SKM-1 treated with dmso at 0.1 percent for 144 hours (cell line): Measurements from ENCODE around the gene TMEM87A.
A peak's percentile ranks its signal among the peaks of the same experiment; 100 is the strongest.
"Not testable (repeated sequence)": the region's sequence is repeated elsewhere in the genome, so short reads cannot be mapped to it uniquely, and the experiment has no call there.

Experiments used
- DNase-seq: peaks from one replicate; lab custom pipeline; 2025; ENCODE audit not compliant: unreplicated experiment; lab: John Stamatoyannopoulos, UW

Gene TMEM87A

GRCh38 chr15:42272939-42273899 is at the start of gene TMEM87A, which contains the start of gene GANC:
Gene TMEM87A (minus strand): TSS chr15:42273433. CDS start chr15:42273398, 35 bp downstream.
Gene GANC (plus strand): TSS chr15:42273201. CDS start chr15:42274482, 1,281 bp downstream.
- peak; percentile 97 for DNase-seq

- no peak for DNase-seq
These were observed 46.0 kb upstream of the TMEM87A start for GRCh38 chr15:42319206-42319605.

- DNase-seq: not testable (repeated sequence)
These were observed 43.1 kb upstream of the TMEM87A start for GRCh38 chr15:42316282-42316805.

GRCh38 chr15:42315521-42315920 is 42.3 kb upstream of the TMEM87A start:
- no peak for DNase-seq

GRCh38 chr15:42314818-42315217 is 41.6 kb upstream of the TMEM87A start:
- no peak for DNase-seq

- no peak for DNase-seq
These were observed 40.2 kb upstream of the TMEM87A start for GRCh38 chr15:42313463-42313862.

GRCh38 chr15:42306681-42307080 is 33.4 kb upstream of the TMEM87A start:
- no peak for DNase-seq

GRCh38 chr15:42301004-42301403 is 27.8 kb upstream of the TMEM87A start:
- not testable (repeated sequence) for DNase-seq

GRCh38 chr15:42289166-42289565 is 15.9 kb upstream of the TMEM87A start:
- no peak for DNase-seq

GRCh38 chr15:42287931-42288330 is 14.7 kb upstream of the TMEM87A start:
- no peak for DNase-seq

- peak; percentile 49 for DNase-seq
These were observed 13.3 kb upstream of the TMEM87A start for GRCh38 chr15:42286445-42287029.

GRCh38 chr15:42285034-42285433 is 11.8 kb upstream of the TMEM87A start:
- peak; percentile 52 for DNase-seq

GRCh38 chr15:42284551-42284950 is 11.3 kb upstream of the TMEM87A start:
- DNase-seq: no peak

GRCh38 chr15:42283671-42284070 is 10.4 kb upstream of the TMEM87A start:
- DNase-seq: no peak

- no peak for DNase-seq
These were observed 9.7 kb upstream of the TMEM87A start for GRCh38 chr15:42282926-42283325.

- no peak for DNase-seq
These were observed 9.1 kb upstream of the TMEM87A start for GRCh38 chr15:42282344-42282743.

- DNase-seq: peak; percentile 70
These were observed 6.0 kb upstream of the TMEM87A start for GRCh38 chr15:42279234-42279723.

- no peak for DNase-seq
These were observed 3.5 kb upstream of the TMEM87A start for GRCh38 chr15:42276762-42277161.

GRCh38 chr15:42275780-42276391 is 2.7 kb upstream of the TMEM87A start:
- no peak for DNase-seq

- DNase-seq: no peak
These were observed 1.4 kb upstream of the TMEM87A start for GRCh38 chr15:42274702-42274989.

- peak; percentile 38 for DNase-seq
These were observed 868 bp upstream of the TMEM87A start for GRCh38 chr15:42273900-42274701.
